OCI-LY1 (cell line): ENCODE data around the gene HOTAIR.

ENCODE experiments used
- CTCF ChIP-seq: fragments of 200-600 bp; sonication (generic), shearing (Covaris generic); IDR thresholded peaks from 2 replicates; pipeline ENCODE4 v1.5.1; 2017; ENCODE audit warnings: mild to moderate bottlenecking, antibody characterized with exemption, low read length, moderate library complexity, mixed read lengths
- EZH2 ChIP-seq: fragments of 200-600 bp; sonication (generic), shearing (Covaris generic); IDR thresholded peaks from 2 replicates; pipeline ENCODE4 v1.8.0; 2017; ENCODE audit warnings: borderline replicate concordance, mixed run types, mild to moderate bottlenecking, antibody characterized with exemption, low read length, moderate library complexity, mixed read lengths

GRCh38 chr12:53924521-53925405 lies 50.0 kb downstream of the HOTAIR start:
- TF ChIP-seq CTCF (no peak), EZH2 (no peak)
